ENCODE data around the gene RECK.

DNA sequence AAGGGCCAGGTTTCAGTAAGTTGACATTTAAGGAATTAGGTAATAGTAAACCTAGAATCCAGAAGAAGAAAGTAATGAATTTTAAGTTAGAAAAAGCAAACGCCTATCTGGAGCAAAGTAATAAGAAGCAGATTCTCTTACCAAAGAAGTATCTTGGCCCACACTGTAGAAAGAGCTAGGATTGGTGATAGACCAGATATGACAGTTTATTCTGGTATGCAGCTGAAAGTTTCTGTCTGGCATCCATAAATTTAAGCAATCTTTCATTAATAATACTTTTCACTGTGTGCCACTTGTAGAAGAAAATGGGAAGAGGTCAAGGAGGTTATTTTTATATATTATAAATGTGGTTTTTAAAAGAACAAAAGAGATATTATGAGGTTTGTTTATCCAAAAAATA lies 3.0 kb downstream of the RECK start:
- TF ChIP-seq, protein P1, sequence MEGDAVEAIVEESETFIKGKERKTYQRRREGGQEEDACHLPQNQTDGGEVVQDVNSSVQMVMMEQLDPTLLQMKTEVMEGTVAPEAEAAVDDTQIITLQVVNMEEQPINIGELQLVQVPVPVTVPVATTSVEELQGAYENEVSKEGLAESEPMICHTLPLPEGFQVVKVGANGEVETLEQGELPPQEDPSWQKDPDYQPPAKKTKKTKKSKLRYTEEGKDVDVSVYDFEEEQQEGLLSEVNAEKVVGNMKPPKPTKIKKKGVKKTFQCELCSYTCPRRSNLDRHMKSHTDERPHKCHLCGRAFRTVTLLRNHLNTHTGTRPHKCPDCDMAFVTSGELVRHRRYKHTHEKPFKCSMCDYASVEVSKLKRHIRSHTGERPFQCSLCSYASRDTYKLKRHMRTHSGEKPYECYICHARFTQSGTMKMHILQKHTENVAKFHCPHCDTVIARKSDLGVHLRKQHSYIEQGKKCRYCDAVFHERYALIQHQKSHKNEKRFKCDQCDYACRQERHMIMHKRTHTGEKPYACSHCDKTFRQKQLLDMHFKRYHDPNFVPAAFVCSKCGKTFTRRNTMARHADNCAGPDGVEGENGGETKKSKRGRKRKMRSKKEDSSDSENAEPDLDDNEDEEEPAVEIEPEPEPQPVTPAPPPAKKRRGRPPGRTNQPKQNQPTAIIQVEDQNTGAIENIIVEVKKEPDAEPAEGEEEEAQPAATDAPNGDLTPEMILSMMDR (IDR thresholded peaks at IDR 0.05) = no peak
- no peak for TF ChIP-seq POLR2A (IDR thresholded peaks at IDR 0.05)
